K562 (cell line): Measurements from ENCODE around the gene TGFB2. TPM values are rescaled to one million over a fixed set of nuclear protein-coding genes. Genes with fewer than 3 reads are reported as not detected.

Source experiments
- EGR1 ChIP-seq: fragments of 450-650 bp; conservative IDR thresholded peaks from 2 replicates; pipeline ENCODE4 v1.6.1; 2017; ENCODE audit warnings: mild to moderate bottlenecking
- GABPA ChIP-seq: fragments of 200-800 bp; sonication (Bioruptor generic); conservative IDR thresholded peaks from 2 replicates; pipeline ENCODE4 v1.6.1; 2016; ENCODE audit warnings: low read depth, missing genetic modification characterization, missing compliant biosample characterization
- HMG20A ChIP-seq: fragments of 450-650 bp; formaldehyde crosslinking; conservative IDR thresholded peaks from 2 replicates; pipeline ENCODE4 v1.4.0; 2020; ENCODE audit warnings: mild to moderate bottlenecking, mixed read lengths
- HNRNPL ChIP-seq: fragments of 200-400 bp; formaldehyde crosslinking; IDR thresholded peaks from 2 replicates; pipeline ENCODE4 v1.6.1; 2017; ENCODE audit warnings: low read depth, mild to moderate bottlenecking, low read length
- LCOR ChIP-seq: sonication (generic); formaldehyde crosslinking; IDR thresholded peaks from 2 replicates; pipeline ENCODE4 v1.8.0; 2022; ENCODE audit warnings: mild to moderate bottlenecking, missing genetic modification reagents
- NFE2 ChIP-seq: IDR thresholded peaks from 2 replicates; pipeline ENCODE4 v1.6.1; 2014; ENCODE audit warnings: antibody characterized with exemption, low read depth
- STAG1 ChIP-seq: sonication (generic); formaldehyde crosslinking; IDR thresholded peaks from 2 replicates; pipeline ENCODE4 v1.5.0; 2020; ENCODE audit warnings: missing genetic modification reagents, borderline replicate concordance
- TEAD2 ChIP-seq: fragments of 450-650 bp; IDR thresholded peaks from 2 replicates; pipeline ENCODE4 v1.6.1; 2016; ENCODE audit warnings: missing genetic modification characterization, control low read depth, missing compliant biosample characterization
- ZBTB17 ChIP-seq: fragments of 450-650 bp; formaldehyde crosslinking; IDR thresholded peaks from 2 replicates; pipeline ENCODE4 v1.4.0; 2020; ENCODE audit warnings: mild to moderate bottlenecking
- ZBTB40 ChIP-seq, 2 experiments: fragments of 450-650 bp in 1 of 2; sonication (generic) in 1 of 2; formaldehyde crosslinking in 1 of 2; IDR thresholded peaks; 2 replicates each; pipeline versions ENCODE4 v1.7.1 to v1.9.0; 2016 to 2022; ENCODE audit warnings: inconsistent platforms in 1 of 2, mild to moderate bottlenecking in 1 of 2, missing genetic modification reagents in 1 of 2
- ZC3H4 ChIP-seq: sonication (generic); formaldehyde crosslinking; IDR thresholded peaks from 2 replicates; pipeline ENCODE4 v1.9.0; 2021; ENCODE audit warnings: missing genetic modification reagents, borderline replicate concordance
- ZNF277 ChIP-seq: fragments of 250-450 bp; sonication (Bioruptor Pico); IDR thresholded peaks from 2 replicates; pipeline ENCODE4 v1.8.0; 2022; ENCODE audit warnings: inconsistent platforms, mild to moderate bottlenecking, moderate library complexity, borderline replicate concordance
- ZNF445 ChIP-seq: fragments of 250-450 bp; sonication (Bioruptor Pico); IDR thresholded peaks from 2 replicates; pipeline ENCODE4 v1.4.0; 2020; ENCODE audit warnings: low read depth, mild to moderate bottlenecking, moderate library complexity
- polyA plus RNA-seq, 8 experiments: library from polyadenylated mRNA; depleted of rRNA in 4 of 8; stranded (reverse) in 5 of 8; unstranded in 3 of 8; fragments of >200 nt; fragmentation: Nextera tagmentation in 2 of 8; fragmentation: Illumina TruSeq in 1 of 8; extraction: Ambion mirVana in 2 of 8; extraction: Trizol in 1 of 8; gene quantifications; 2 replicates each; pipeline versions ENCODE4 v1.2.1 to v1.2.3, GENCODE V29; 2011 to 2014; ENCODE audit warnings: inconsistent platforms in 1 of 8, missing spikeins in 1 of 8
- total RNA-seq, 7 experiments: library from RNA; depleted of rRNA in 6 of 7; stranded (reverse); fragments of >200 nt in 6 of 7; fragmentation: Illumina TruSeq in 2 of 7; extraction: Trizol in 2 of 7; gene quantifications; 2 replicates each; pipeline versions ENCODE4 v1.2.1 to v1.2.3, GENCODE V29; 2011 to 2021; ENCODE audit warnings: low replicate concordance in 1 of 7
- TF ChIP-seq, protein P1 (sequence below): fragments of 450-650 bp; IDR thresholded peaks from 2 replicates; pipeline ENCODE4 v1.6.1; 2017; ENCODE audit warnings: antibody characterized with exemption, mild to moderate bottlenecking

TGFB2 gene
- total and polyA plus RNA-seq, 9 of the 15 experiments (the other 6 are each of a cell fraction or from before 2014, with no cell fraction given) = 0.03 to 0.41 (median 0.11) TPM; not detected in 3

DNA sequence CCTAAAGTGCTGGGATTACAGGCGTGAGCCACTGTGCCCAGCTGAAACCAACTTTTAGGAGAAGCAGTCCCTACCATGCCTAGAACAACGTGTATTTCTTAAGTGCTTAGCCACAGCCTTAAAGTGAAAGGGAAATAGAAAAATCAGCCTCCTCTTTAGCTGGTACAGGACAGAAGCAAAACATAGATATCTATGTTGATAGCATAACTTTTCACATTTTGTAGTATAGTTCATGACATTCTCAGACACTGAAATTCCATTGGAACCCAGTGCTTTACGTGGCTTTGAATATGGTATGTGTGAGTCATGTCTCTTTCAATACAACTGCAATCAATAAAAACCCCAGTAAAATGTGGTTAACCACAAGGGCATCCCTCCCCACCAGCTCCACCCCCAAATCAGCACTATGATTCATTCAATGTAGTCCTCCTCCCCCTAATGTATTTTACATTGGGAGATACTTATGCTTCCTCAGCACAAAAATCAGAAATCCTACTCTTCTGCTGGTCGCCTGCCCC is 32.1 kb downstream of the TGFB2 start (continued):
- no peak for TF ChIP-seq ZBTB40 (IDR thresholded peaks at IDR 0.05)
- TF ChIP-seq ZBTB40 (CRISPR knock-in tag; IDR thresholded peaks at IDR 0.05) = no peak
- TF ChIP-seq GABPA (tag) = no peak
- no peak for TF ChIP-seq ZBTB17 (CRISPR knock-in tag)
- TF ChIP-seq ZNF445 (CRISPR knock-in tag) = no peak
- TF ChIP-seq LCOR (CRISPR knock-in tag) = no peak
- TF ChIP-seq STAG1 (CRISPR knock-in tag) = no peak
- TF ChIP-seq TEAD2 = no peak
- no peak for TF ChIP-seq HMG20A (CRISPR knock-in tag)
- peak; percentile 42; the same call in 1 of the 2 replicates for TF ChIP-seq EGR1
- TF ChIP-seq HNRNPL = no peak
- TF ChIP-seq, protein P1, sequence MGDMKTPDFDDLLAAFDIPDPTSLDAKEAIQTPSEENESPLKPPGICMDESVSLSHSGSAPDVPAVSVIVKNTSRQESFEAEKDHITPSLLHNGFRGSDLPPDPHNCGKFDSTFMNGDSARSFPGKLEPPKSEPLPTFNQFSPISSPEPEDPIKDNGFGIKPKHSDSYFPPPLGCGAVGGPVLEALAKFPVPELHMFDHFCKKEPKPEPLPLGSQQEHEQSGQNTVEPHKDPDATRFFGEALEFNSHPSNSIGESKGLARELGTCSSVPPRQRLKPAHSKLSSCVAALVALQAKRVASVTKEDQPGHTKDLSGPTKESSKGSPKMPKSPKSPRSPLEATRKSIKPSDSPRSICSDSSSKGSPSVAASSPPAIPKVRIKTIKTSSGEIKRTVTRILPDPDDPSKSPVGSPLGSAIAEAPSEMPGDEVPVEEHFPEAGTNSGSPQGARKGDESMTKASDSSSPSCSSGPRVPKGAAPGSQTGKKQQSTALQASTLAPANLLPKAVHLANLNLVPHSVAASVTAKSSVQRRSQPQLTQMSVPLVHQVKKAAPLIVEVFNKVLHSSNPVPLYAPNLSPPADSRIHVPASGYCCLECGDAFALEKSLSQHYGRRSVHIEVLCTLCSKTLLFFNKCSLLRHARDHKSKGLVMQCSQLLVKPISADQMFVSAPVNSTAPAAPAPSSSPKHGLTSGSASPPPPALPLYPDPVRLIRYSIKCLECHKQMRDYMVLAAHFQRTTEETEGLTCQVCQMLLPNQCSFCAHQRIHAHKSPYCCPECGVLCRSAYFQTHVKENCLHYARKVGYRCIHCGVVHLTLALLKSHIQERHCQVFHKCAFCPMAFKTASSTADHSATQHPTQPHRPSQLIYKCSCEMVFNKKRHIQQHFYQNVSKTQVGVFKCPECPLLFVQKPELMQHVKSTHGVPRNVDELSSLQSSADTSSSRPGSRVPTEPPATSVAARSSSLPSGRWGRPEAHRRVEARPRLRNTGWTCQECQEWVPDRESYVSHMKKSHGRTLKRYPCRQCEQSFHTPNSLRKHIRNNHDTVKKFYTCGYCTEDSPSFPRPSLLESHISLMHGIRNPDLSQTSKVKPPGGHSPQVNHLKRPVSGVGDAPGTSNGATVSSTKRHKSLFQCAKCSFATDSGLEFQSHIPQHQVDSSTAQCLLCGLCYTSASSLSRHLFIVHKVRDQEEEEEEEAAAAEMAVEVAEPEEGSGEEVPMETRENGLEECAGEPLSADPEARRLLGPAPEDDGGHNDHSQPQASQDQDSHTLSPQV = no peak
- TF ChIP-seq ZNF277 (CRISPR knock-in tag) = no peak
- TF ChIP-seq ZC3H4 = no peak
- TF ChIP-seq NFE2 = peak; percentile 65
